Measurements from ENCODE around the gene SENP8. TPM values are rescaled to one million over a fixed set of nuclear protein-coding genes. Genes with fewer than 3 reads are reported as not detected.

Gene SENP8
- total and polyA plus RNA-seq, 7 donors: 1.5 to 5.0 (median 3.3) TPM

GRCh38 chr15:72180761-72181324, 62.6 kb downstream of the SENP8 start:
- H3K36me3 ChIP-seq (ENCODE audit: insufficient read depth in 1 of 2, low read depth in 1 of 2): no peaks in the 10 kb centered on the region
- H3K27ac ChIP-seq: no peak overlapping the region
- no peaks in the 10 kb centered on the region for H3K9me3 ChIP-seq
- intact Hi-C loops (cut with DNase I): no loop called here
- no peak for ATAC-seq
- 87 to 89% (median 88%) methylated on average over 5 of the region's 5 CpGs for WGBS, 3 donors
- no peak for DNase-seq
- peaks cover 10% of the 10 kb centered on the region for H3K4me1 ChIP-seq
- TF ChIP-seq CTCF (IDR thresholded peaks at IDR 0.05): no peak
- H3K27me3 ChIP-seq (ENCODE audit: insufficient read depth in 3 of 3, low read length in 2 of 3): no peaks in the 10 kb centered on the region
- H3K4me3 ChIP-seq: no peak overlapping the region

- 94 to 97% (median 94%) methylated on average over 3 of the region's 3 CpGs for WGBS, 3 donors
- no peaks in the 10 kb centered on the region for H3K27me3 ChIP-seq (ENCODE audit: insufficient read depth in 3 of 3, low read length in 2 of 3)
- intact Hi-C loops (cut with DNase I): no loop called here
- no peak for ATAC-seq
- no peaks in the 10 kb centered on the region for H3K9me3 ChIP-seq
- H3K27ac ChIP-seq: no peak overlapping the region
- no peak for DNase-seq
- H3K4me1 ChIP-seq: peaks cover 10% of the 10 kb centered on the region
- no peak overlapping the region for H3K4me3 ChIP-seq
- TF ChIP-seq CTCF (IDR thresholded peaks at IDR 0.05): no peak
- no peaks in the 10 kb centered on the region for H3K36me3 ChIP-seq (ENCODE audit: insufficient read depth in 1 of 2, low read depth in 1 of 2)
Observed at GRCh38 chr15:72182244-72182643, 64.0 kb downstream of the SENP8 start.

- no peak for TF ChIP-seq CTCF (IDR thresholded peaks at IDR 0.05)
- H3K27me3 ChIP-seq (ENCODE audit: insufficient read depth in 3 of 3, low read length in 2 of 3): no peaks in the 10 kb centered on the region
- H3K9me3 ChIP-seq: no peaks in the 10 kb centered on the region
- peaks cover 10% of the 10 kb centered on the region for H3K4me1 ChIP-seq
- no peaks in the 10 kb centered on the region for H3K36me3 ChIP-seq (ENCODE audit: insufficient read depth in 1 of 2, low read depth in 1 of 2)
- DNase-seq (no peak), ATAC-seq (no peak)
- H3K4me3 ChIP-seq: no peak overlapping the region
- intact Hi-C loops (cut with DNase I): no loop called here
- 78 to 88% (median 83%) methylated on average over 3 of the region's 3 CpGs for WGBS, 3 donors
- no peak overlapping the region for H3K27ac ChIP-seq
Observed at GRCh38 chr15:72182673-72183072, 64.5 kb downstream of the SENP8 start.

- H3K4me3 ChIP-seq: peak overlapping the region; percentile 59
- H3K27ac ChIP-seq: no peak overlapping the region
- ATAC-seq (peak; percentile 7 to 18 (median 13)), DNase-seq (no peak)
- no peaks in the 10 kb centered on the region for H3K36me3 ChIP-seq (ENCODE audit: insufficient read depth in 1 of 2, low read depth in 1 of 2)
- no peak for TF ChIP-seq CTCF (IDR thresholded peaks at IDR 0.05)
- no peaks in the 10 kb centered on the region for H3K9me3 ChIP-seq
- no peaks in the 10 kb centered on the region for H3K27me3 ChIP-seq (ENCODE audit: insufficient read depth in 3 of 3, low read length in 2 of 3)
- intact Hi-C loops (cut with DNase I): no loop called here
- 26 to 29% (median 28%) methylated on average over 12 of the region's 12 CpGs for WGBS, 3 donors
- peaks cover 10% of the 10 kb centered on the region for H3K4me1 ChIP-seq
Observed at GRCh38 chr15:72183781-72184164, 65.6 kb downstream of the SENP8 start.

Measured in psoas muscle (tissue), 8 donors.